HepG2 (cell line): ENCODE results near the gene UBTF. TPM values are rescaled to one million over a fixed set of nuclear protein-coding genes. Genes with fewer than 3 reads are reported as not detected.

Source experiments
- DRAP1 ChIP-seq: IDR thresholded peaks from 2 replicates; pipeline ENCODE4 v1.6.1; 2016; ENCODE audit warnings: missing genetic modification reagents, missing compliant biosample characterization
- ERF ChIP-seq: IDR thresholded peaks from 2 replicates; pipeline ENCODE4 v1.6.1; 2018; ENCODE audit warnings: missing biosample characterization, missing genetic modification reagents
- HHEX ChIP-seq: IDR thresholded peaks from 2 replicates; pipeline ENCODE4 v1.6.1; 2016; ENCODE audit warnings: control low read depth
- PAXIP1 ChIP-seq: sonication (generic); formaldehyde crosslinking; conservative IDR thresholded peaks from 2 replicates; pipeline ENCODE4 v1.4.0; 2020; ENCODE audit warnings: mild to moderate bottlenecking, missing genetic modification reagents, moderate library complexity
- RXRA ChIP-seq: sonication (generic); formaldehyde crosslinking; IDR thresholded peaks from 2 replicates; pipeline ENCODE4 v1.5.1; 2020; ENCODE audit warnings: missing genetic modification reagents
- ZNF136 ChIP-seq: sonication (generic); formaldehyde crosslinking; IDR thresholded peaks from 2 replicates; pipeline ENCODE4 v1.8.1; 2022; ENCODE audit warnings: low read depth, mild to moderate bottlenecking, moderate library complexity, missing genetic modification reagents
- ZNF317 ChIP-seq: sonication (generic); formaldehyde crosslinking; IDR thresholded peaks from 2 replicates; pipeline ENCODE4 v1.5.0; 2020; ENCODE audit warnings: mild to moderate bottlenecking, missing genetic modification reagents
- ZNF564 ChIP-seq: sonication (generic); formaldehyde crosslinking; IDR thresholded peaks from 2 replicates; pipeline ENCODE4 v1.8.1; 2023; ENCODE audit warnings: mild to moderate bottlenecking, missing genetic modification reagents
- ZNF740 ChIP-seq: sonication (generic); formaldehyde crosslinking; IDR thresholded peaks from 2 replicates; pipeline ENCODE4 v1.4.0; 2020; ENCODE audit warnings: missing genetic modification reagents
- ZSCAN25 ChIP-seq: sonication (generic); formaldehyde crosslinking; IDR thresholded peaks from 2 replicates; pipeline ENCODE4 v1.8.0; 2022; ENCODE audit warnings: mild to moderate bottlenecking, missing genetic modification reagents
- polyA plus RNA-seq, 8 experiments: library from polyadenylated mRNA; depleted of rRNA in 3 of 8; stranded (reverse) in 7 of 8; unstranded in 1 of 8; fragments of >200 nt; fragmentation: Illumina TruSeq in 4 of 8; extraction: Trizol in 4 of 8; gene quantifications; 2 replicates each; pipeline versions ENCODE4 v1.2.1 to v1.2.3, GENCODE V29; 2011 to 2016; ENCODE audit warnings: low read depth in 4 of 8, missing spikeins in 1 of 8, mixed read lengths in 1 of 8; ENCODE audit not compliant: insufficient read depth in 1 of 8
- total RNA-seq, 5 experiments: library from RNA; depleted of rRNA; stranded (reverse); fragments of >200 nt; fragmentation: Illumina TruSeq; extraction: Trizol; gene quantifications; 2 replicates each; pipeline ENCODE4 v1.2.3, GENCODE V29; 2016; ENCODE audit warnings: low read depth in 1 of 5
- TF ChIP-seq, protein P1 (sequence below): sonication (generic); formaldehyde crosslinking; IDR thresholded peaks from 2 replicates; pipeline ENCODE4 v1.4.0; 2020; ENCODE audit warnings: mild to moderate bottlenecking, missing genetic modification reagents
- TF ChIP-seq, protein P2 (sequence below): sonication (generic); formaldehyde crosslinking; IDR thresholded peaks from 2 replicates; pipeline ENCODE4 v1.4.0; 2020; ENCODE audit warnings: missing genetic modification reagents
- TF ChIP-seq, protein P3 (sequence below): IDR thresholded peaks from 2 replicates; pipeline ENCODE4 v1.6.1; 2016; ENCODE audit warnings: mild to moderate bottlenecking, missing biosample characterization, missing genetic modification reagents

The UBTF gene
- total and polyA plus RNA-seq, 2 of the 13 experiments (the other 11 are each of a cell fraction or from before 2014, with no cell fraction given) = 15.2 to 60.9 TPM

DNA sequence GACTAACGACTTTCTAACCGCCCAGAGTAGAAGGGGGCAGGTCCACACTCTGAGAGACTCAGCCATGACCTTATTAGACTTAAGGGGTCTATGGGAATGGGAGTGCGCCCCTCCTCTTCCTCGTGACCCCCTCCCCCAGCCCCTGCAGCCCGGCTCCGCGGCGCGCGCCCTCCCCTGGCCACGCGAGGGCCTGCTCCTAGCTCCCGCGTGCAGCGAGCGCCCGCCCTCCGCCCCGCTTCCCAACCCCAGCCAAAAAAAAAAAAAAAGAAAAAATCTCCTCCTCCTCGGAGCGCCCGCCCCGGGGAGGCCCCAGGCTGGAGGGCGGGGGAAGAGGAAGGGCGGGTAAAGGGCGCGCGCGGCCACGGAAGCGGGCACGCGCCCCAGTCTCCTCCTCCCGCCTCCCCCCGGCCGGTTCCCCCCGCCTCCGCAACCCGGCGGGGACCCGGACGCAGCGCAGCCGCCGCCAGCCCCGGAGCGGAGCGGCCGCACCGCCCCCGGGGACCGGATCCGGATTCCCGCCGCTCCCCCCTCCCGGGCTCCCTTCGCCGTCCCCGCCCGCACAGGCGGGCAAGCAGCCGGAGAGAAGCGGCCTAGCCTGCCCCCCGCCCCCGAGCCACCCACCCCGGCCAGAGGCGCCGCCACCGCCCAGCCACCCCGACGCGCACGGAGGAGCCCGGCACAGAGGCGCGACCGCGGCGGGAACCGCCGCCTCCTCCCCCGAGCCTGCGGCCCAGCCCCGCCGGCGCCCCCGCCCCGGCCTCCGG, 949 bp downstream of the UBTF start (continued):
- TF ChIP-seq DRAP1 (CRISPR knock-in tag) = peak; percentile 34; the same call in 1 of the 2 replicates
- TF ChIP-seq, protein P1, sequence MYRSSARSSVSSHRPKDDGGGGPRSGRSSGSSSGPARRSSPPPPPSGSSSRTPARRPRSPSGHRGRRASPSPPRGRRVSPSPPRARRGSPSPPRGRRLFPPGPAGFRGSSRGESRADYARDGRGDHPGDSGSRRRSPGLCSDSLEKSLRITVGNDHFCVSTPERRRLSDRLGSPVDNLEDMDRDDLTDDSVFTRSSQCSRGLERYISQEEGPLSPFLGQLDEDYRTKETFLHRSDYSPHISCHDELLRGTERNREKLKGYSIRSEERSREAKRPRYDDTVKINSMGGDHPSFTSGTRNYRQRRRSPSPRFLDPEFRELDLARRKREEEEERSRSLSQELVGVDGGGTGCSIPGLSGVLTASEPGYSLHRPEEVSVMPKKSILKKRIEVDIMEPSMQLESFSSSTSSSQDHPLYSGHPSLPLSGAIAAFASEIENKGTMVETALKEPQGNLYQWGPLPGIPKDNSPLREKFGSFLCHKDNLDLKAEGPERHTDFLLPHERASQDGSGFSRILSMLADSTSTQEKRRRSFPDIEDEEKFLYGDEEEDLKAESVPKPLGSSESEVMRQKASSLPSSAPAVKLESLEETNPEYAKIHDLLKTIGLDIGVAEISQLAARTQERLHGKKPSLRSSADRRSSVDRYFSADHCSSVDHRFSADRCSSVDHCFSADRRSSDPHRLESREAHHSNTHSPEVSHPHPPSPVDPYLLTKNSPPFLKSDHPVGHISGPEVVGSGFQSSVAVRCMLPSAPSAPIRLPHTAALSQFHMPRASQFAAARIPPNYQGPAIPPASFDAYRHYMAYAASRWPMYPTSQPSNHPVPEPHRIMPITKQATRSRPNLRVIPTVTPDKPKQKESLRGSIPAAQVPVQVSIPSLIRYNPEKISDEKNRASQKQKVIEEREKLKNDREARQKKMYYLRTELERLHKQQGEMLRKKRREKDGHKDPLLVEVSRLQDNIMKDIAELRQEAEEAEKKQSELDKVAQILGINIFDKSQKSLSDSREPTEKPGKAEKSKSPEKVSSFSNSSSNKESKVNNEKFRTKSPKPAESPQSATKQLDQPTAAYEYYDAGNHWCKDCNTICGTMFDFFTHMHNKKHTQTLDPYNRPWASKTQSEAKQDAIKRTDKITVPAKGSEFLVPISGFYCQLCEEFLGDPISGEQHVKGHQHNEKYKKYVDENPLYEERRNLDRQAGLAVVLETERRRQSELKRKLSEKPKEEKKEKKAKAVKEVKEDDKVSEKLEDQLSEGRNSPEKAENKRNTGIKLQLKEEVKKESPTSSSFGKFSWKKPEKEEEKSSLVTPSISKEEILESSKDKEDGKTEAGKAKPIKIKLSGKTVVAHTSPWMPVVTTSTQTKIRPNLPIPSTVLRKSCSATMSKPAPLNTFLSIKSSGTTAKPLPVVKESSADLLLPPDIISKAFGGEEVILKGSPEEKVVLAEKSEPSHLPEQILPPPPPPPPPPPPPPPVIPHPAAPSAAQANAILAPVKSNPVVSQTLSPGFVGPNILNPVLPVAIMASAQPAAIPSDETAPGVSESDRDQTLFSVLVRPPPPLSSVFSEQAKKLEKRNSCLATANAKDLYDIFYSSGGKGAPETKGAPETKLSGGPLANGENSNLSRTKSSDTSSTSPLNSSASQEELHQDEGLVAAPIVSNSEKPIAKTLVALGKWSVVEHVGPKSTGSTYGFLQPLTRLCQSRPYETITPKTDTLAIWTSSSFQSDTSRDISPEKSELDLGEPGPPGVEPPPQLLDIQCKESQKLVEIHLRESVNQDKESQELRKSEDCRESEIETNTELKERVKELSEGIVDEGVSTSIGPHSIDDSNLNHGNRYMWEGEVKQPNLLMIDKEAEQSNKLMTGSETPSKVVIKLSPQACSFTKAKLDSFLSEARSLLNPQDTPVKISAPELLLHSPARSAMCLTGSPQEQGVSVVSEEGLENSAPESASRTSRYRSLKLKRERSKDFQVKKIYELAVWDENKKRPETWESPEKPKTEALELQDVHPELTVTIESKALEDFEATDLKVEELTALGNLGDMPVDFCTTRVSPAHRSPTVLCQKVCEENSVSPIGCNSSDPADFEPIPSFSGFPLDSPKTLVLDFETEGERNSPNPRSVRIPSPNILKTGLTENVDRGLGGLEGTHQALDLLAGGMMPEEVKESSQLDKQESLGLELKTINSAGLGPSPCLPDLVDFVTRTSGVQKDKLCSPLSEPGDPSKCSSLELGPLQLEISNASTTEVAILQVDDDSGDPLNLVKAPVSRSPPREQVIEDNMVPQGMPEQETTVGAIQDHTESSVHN = no peak; the same call in 1 of the 2 replicates
- TF ChIP-seq, protein P2, sequence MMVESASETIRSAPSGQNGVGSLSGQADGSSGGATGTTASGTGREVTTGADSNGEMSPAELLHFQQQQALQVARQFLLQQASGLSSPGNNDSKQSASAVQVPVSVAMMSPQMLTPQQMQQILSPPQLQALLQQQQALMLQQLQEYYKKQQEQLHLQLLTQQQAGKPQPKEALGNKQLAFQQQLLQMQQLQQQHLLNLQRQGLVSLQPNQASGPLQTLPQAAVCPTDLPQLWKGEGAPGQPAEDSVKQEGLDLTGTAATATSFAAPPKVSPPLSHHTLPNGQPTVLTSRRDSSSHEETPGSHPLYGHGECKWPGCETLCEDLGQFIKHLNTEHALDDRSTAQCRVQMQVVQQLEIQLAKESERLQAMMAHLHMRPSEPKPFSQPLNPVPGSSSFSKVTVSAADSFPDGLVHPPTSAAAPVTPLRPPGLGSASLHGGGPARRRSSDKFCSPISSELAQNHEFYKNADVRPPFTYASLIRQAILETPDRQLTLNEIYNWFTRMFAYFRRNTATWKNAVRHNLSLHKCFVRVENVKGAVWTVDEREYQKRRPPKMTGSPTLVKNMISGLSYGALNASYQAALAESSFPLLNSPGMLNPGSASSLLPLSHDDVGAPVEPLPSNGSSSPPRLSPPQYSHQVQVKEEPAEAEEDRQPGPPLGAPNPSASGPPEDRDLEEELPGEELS (CRISPR knock-in tag) = no peak
- TF ChIP-seq RXRA (CRISPR knock-in tag) = peak; percentile 81
- no peak for TF ChIP-seq HHEX (CRISPR knock-in tag)
- TF ChIP-seq ZNF740 (CRISPR knock-in tag) = peak; percentile 25; the same call in 1 of the 2 replicates
- no peak for TF ChIP-seq ZNF136 (CRISPR knock-in tag)
- no peak for TF ChIP-seq ZNF564 (CRISPR knock-in tag)
- TF ChIP-seq ZSCAN25 (CRISPR knock-in tag) = peak; percentile 90
- TF ChIP-seq, protein P3, sequence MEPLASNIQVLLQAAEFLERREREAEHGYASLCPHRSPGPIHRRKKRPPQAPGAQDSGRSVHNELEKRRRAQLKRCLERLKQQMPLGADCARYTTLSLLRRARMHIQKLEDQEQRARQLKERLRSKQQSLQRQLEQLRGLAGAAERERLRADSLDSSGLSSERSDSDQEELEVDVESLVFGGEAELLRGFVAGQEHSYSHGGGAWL = peak; percentile 27; the same call in 1 of the 2 replicates
- peak; percentile 63 for TF ChIP-seq PAXIP1 (CRISPR knock-in tag)
- TF ChIP-seq ERF (CRISPR knock-in tag) = peak; percentile 79
- TF ChIP-seq ZNF317 (CRISPR knock-in tag) = no peak
